HL-60 (cell line): ENCODE results near the gene VIPR2.
"Not testable (repeated sequence)": the region's sequence is repeated elsewhere in the genome, so short reads cannot be mapped to it uniquely, and the experiment has no call there.

ENCODE experiments used
- DNase-seq, 2 experiments: peaks; one replicate each; pipeline ENCODE4 v3.0.0-alpha.2; 2010 to 2020; ENCODE audit warnings: low read depth in 1 of 2, low spot score in 1 of 2
- H3K27ac ChIP-seq: fragments of 250-450 bp; sonication (Bioruptor Pico); replicated peaks from 2 replicates; pipeline ENCODE4 v1.5.1; 2020; ENCODE audit warnings: mild to moderate bottlenecking, moderate library complexity
- H3K27me3 ChIP-seq: fragments of 250-450 bp; sonication (Bioruptor Pico); 2 replicates; pipeline ENCODE4 v1.5.1; 2021; ENCODE audit warnings: mild to moderate bottlenecking, moderate library complexity; ENCODE audit not compliant: insufficient read depth, poor library complexity, severe bottlenecking
- H3K4me3 ChIP-seq: replicated peaks from 2 replicates; pipeline ENCODE4 v1.5.1; 2011; ENCODE audit warnings: mild to moderate bottlenecking, control low read depth, low read length; ENCODE audit not compliant: insufficient read depth
- GABPA ChIP-seq: IDR thresholded peaks from 2 replicates; pipeline ENCODE4 v1.6.1; 2012; ENCODE audit warnings: low read depth
- POLR2AphosphoS5 ChIP-seq: IDR thresholded peaks from 2 replicates; pipeline ENCODE4 v1.6.1; 2012; ENCODE audit warnings: low read depth
- SPI1 ChIP-seq: IDR thresholded peaks from 2 replicates; pipeline ENCODE4 v1.6.1; 2012; ENCODE audit warnings: low read depth, mild to moderate bottlenecking, borderline replicate concordance
- TF ChIP-seq, protein P1 (sequence below): IDR thresholded peaks from one replicate; pipeline ENCODE4 v1.5.1; 2011; ENCODE audit warnings: low read length, control low read depth, inconsistent platforms; ENCODE audit not compliant: insufficient read depth
- TF ChIP-seq, protein P2 (sequence below): IDR thresholded peaks from 2 replicates; pipeline ENCODE4 v1.6.1; 2012; ENCODE audit warnings: low read depth; ENCODE audit not compliant: insufficient replicate concordance

VIPR2 gene

GRCh38 chr7:159000859-159001435 lies 143.7 kb downstream of the VIPR2 start:
- Histone ChIP-seq H3K27ac (no peak overlapping the region), H3K4me3 (no peak overlapping the region), H3K27me3 (peaks cover 2% of the 10 kb centered on the region)
- TF ChIP-seq GABPA, result no peak
- TF ChIP-seq, protein P1, sequence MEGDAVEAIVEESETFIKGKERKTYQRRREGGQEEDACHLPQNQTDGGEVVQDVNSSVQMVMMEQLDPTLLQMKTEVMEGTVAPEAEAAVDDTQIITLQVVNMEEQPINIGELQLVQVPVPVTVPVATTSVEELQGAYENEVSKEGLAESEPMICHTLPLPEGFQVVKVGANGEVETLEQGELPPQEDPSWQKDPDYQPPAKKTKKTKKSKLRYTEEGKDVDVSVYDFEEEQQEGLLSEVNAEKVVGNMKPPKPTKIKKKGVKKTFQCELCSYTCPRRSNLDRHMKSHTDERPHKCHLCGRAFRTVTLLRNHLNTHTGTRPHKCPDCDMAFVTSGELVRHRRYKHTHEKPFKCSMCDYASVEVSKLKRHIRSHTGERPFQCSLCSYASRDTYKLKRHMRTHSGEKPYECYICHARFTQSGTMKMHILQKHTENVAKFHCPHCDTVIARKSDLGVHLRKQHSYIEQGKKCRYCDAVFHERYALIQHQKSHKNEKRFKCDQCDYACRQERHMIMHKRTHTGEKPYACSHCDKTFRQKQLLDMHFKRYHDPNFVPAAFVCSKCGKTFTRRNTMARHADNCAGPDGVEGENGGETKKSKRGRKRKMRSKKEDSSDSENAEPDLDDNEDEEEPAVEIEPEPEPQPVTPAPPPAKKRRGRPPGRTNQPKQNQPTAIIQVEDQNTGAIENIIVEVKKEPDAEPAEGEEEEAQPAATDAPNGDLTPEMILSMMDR, result no peak
- no peak for TF ChIP-seq SPI1
- TF ChIP-seq, protein P2, sequence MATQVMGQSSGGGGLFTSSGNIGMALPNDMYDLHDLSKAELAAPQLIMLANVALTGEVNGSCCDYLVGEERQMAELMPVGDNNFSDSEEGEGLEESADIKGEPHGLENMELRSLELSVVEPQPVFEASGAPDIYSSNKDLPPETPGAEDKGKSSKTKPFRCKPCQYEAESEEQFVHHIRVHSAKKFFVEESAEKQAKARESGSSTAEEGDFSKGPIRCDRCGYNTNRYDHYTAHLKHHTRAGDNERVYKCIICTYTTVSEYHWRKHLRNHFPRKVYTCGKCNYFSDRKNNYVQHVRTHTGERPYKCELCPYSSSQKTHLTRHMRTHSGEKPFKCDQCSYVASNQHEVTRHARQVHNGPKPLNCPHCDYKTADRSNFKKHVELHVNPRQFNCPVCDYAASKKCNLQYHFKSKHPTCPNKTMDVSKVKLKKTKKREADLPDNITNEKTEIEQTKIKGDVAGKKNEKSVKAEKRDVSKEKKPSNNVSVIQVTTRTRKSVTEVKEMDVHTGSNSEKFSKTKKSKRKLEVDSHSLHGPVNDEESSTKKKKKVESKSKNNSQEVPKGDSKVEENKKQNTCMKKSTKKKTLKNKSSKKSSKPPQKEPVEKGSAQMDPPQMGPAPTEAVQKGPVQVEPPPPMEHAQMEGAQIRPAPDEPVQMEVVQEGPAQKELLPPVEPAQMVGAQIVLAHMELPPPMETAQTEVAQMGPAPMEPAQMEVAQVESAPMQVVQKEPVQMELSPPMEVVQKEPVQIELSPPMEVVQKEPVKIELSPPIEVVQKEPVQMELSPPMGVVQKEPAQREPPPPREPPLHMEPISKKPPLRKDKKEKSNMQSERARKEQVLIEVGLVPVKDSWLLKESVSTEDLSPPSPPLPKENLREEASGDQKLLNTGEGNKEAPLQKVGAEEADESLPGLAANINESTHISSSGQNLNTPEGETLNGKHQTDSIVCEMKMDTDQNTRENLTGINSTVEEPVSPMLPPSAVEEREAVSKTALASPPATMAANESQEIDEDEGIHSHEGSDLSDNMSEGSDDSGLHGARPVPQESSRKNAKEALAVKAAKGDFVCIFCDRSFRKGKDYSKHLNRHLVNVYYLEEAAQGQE, result no peak
- no peak for TF ChIP-seq POLR2AphosphoS5
- no peak for DNase-seq

DNA sequence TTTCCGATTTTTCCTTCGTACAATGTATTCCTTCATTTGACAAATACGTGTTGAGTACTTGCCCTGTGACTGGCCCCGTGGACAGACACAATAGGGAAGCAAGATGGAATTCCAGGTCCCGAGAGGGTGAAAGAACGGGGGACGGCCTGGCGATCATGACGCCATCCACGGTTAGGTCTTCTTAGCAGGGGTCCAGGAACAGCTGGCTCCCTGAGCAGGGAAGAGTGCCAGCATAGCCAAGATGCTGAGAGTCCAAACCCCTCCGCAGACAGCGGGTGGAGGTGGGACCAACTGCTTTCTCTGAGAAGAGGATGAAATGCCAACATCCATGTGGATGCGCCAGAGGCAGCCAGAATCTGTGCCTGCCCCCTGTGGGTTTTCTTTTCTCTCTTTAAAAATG lies 144.6 kb downstream of the VIPR2 start:
- no peak overlapping the region for H3K27ac ChIP-seq
- no peak for TF ChIP-seq SPI1
- no peak for TF ChIP-seq POLR2AphosphoS5
- TF ChIP-seq, protein P1, result no peak
- TF ChIP-seq GABPA, result no peak
- TF ChIP-seq, protein P2, result no peak
- H3K4me3 ChIP-seq, result no peak overlapping the region
- DNase-seq, result no peak
- H3K27me3 ChIP-seq, result peaks cover 2% of the 10 kb centered on the region

DNA sequence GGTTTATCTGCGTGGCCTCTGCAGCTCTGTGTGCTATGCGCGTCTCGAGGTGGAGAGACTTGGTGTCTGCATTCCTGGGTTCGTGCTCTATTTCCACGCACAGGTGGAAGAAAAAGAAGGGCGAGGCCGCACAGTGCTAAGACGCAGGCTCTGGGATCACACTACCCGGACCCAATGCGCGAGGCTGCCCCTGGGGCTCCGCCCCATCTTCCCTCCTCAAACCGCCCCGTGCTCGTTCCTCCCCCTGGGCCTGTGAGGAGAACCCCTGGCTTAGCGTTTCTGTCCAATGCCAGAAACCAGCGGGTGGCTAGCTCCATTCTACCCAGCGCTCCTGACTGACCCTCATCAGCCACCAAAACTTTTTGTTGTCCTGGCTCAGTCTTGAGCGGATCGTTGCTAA lies 145.2 kb downstream of the VIPR2 start:
- no peak overlapping the region for H3K27ac ChIP-seq
- DNase-seq, result no peak
- no peak overlapping the region for H3K4me3 ChIP-seq
- TF ChIP-seq, protein P1, result no peak
- TF ChIP-seq SPI1 (no peak), GABPA (no peak), POLR2AphosphoS5 (no peak)
- TF ChIP-seq, protein P2, result no peak
- peaks cover 2% of the 10 kb centered on the region for H3K27me3 ChIP-seq

DNA sequence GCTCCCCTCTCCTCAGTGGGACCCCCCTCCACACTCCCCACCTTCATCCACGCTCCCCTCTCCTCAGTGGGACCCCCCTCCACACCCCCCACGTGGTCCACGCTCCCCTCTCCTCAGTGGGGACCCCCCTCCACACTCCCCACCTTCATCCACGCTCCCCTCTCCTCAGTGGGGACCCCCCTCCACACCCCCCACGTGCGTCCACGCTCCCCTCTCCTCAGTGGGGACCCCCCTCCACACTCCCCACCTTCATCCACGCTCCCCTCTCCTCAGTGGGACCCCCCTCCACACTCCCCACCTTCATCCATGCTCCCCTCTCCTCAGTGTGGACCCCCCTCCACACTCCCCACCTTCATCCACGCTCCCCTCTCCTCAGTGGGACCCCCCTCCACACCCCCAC lies 146.4 kb downstream of the VIPR2 start:
- not testable (repeated sequence) for H3K27me3 ChIP-seq, DNase-seq, H3K4me3 ChIP-seq, H3K27ac ChIP-seq
